ENCODE data around the gene FBXO2.
A peak's percentile ranks its signal among the peaks of the same experiment; 100 is the strongest.

The FBXO2 gene

DNA sequence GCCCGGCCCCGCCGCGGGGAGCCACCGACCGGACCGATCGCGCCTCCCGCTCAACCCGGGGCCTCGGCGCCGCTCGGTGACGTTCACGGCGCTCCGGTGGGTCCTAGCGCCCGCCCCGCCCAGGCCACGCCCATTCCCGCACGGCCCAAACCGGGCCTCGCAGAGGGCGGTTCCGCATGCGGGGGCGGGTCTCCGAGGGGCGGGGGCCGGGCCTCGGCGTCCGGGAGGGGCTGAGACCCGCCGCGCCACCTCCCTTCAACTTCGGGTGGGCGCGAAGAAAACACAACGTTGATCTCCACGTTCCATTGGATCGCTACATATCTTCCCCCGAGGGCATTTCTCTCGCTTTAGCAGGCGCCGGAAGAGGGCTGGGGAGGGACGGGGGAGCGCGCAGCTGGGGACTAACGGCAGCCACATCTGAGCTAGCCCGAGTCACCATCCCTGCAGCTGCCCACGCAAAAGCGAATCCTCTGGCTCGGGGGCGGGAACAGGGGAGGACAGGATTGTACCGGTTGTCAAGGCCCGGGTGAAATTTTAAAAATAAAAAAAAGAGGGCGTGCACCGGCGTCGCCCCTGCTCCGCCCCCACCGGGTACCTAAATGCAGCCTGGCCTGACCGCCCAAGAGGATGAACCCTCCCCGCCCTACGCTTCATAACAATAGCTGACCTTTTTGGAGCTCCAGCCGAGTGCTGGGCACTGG, 27.0 kb upstream of the FBXO2 start, which contains the start of gene MAD2L2:
Gene MAD2L2, minus strand, starts transcription at position 78 of the 701 bp plus-strand sequence. CDS start 547 bp downstream, outside the sequence.
- DNase-seq = peak; percentile 82

GRCh38 chr1:11680270-11681070, 26.2 kb upstream of the FBXO2 start:
- DNase-seq = no peak

DNA sequence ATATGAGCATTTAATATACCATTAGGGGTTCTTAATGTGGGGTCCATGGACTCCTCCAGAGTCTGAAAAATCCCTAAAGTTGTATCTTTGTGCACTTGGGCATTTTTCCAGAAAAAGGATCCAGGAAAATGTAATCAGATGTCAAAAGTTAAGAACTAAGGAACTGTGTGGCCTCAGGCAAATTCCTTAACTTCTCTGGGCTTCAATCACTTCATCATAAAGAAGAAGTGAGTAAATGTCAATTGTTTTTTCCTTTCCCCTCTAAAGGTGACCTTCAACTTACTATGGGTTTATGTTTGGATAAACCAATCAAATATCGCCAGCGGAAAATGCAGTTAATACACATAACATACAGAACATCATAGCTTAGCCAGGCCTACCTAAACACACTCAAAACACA, 24.2 kb upstream of the FBXO2 start:
- no peak for DNase-seq

DNA sequence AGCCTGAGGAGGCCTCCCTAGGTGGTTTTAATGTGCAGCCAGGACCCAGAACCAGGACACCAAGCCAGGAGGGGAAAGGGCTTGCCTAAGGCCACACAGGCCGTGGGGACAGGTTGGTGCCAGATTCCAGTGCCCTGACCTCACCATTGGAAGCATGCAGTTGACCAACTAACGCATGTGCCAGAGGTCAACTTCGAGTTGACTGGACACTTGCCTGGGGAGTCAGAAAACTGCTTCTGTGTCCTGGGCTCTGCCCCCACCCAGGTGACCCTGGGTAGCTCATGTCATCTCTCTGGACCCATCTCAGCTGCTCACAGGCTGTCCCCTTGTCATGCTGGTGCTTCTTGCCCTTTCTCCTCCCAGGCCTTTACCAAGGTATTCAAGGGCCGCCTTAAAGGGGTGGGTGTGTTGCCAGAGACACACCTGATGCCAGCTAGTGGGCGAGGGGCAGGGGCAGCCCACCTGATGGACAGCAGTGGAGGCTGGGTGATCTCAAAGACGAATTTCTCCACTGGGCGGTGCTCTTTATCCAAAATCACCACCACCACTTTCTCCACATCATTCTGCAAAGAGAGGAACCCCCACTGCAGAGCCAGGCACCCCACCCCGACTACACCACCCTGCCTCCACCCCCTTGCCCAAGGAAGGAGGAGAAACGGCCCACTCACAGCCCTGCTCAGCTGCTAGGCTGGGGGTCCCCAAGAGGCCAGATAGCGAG, 22.3 kb upstream of the FBXO2 start:
- no peak for DNase-seq

DNA sequence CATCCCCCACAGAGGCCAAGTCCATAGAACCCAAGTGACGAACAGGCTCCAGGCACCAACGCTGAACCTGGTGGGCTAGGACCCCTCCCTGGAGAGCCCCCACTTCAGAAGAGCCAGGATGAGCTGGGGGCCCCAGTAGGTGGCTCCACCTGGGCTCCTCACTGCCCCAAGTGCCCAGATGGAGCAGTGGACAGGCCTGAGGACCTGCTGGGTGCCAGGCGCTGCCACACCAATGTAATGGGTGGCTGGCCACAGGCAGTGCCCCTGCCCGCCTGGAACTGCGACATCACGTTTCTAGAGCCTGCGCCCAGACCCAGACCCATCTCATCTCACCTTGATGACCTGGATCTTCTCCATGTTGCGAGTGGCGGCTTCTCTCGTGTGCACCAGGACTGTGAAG, 21.1 kb upstream of the FBXO2 start:
- DNase-seq = no peak

- no peak for DNase-seq
These were observed 20.3 kb upstream of the FBXO2 start for GRCh38 chr1:11674488-11674887.

DNA sequence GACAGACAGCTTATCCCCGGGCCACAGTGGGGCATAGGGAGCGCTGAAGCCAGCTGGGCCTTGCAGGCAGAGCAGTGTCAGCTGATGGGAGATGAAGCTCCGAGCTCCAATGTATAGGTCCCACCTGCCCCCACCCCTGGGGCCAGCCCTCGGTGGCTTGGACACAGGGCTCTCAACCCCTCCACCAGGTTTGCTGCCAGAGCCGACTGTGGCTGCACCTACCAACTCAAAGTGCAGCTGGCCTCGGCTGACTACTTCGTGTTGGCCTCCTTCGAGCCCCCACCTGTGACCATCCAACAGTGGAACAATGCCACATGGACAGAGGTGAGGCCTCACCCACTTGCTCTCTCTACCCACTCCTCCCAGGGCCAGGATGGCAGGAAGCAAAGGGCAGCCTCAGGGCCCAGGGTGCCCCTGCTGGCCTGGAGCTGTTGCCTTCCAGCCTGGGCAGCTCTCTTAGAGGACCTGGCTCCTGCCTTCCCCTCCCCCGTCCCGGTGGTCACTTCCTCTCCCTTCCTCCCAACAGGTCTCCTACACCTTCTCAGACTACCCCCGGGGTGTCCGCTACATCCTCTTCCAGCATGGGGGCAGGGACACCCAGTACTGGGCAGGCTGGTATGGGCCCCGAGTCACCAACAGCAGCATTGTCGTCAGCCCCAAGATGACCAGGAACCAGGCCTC, 19.0 kb upstream of the FBXO2 start:
- DNase-seq = no peak

- no peak for DNase-seq
These were observed 17.5 kb upstream of the FBXO2 start for GRCh38 chr1:11671544-11672286.

GRCh38 chr1:11671205-11671543, 16.9 kb upstream of the FBXO2 start:
- DNase-seq = no peak

GRCh38 chr1:11670747-11671146, 16.5 kb upstream of the FBXO2 start:
- DNase-seq = no peak

GRCh38 chr1:11668516-11668915, 14.3 kb upstream of the FBXO2 start:
- DNase-seq = no peak

GRCh38 chr1:11664336-11665065, 10.3 kb upstream of the FBXO2 start:
- DNase-seq = peak; percentile 29

DNA sequence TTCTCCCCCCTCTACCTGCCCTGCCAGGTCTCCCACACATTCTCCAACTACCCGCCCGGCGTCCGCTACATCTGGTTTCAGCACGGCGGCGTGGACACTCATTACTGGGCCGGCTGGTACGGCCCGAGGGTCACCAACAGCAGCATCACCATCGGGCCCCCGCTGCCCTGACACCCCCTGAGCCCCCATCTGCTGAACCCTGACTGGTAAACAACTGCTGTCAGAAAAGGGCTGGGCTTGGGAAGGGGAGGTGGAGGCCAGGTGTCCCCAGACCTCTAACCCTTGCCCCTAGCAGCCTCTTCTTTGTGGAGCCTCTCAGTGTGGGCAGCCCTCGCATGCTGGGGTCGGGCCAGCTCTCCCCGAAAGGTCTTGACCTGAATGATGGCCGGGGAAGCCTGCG, 6.9 kb upstream of the FBXO2 start:
- DNase-seq = no peak

DNA sequence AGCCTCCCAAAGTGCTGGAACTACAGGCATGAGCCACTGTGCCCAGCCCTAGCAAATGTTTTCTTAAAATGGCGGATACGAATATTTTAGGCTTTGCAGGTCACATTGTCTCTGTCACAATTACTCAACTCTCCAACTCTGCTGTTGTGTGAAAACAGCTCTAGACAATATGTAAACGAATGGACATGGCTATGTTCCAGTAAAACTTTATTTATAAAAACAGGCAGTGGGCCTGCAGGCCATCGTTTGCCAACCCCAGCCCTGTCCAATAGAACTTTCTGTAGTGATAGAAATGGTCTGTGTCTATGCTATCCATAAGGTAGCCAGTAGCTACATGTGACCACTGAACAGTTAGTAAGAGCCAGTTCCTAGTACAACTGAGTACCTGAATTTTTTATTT, 5.5 kb upstream of the FBXO2 start:
- no peak for DNase-seq

- no peak for DNase-seq
These were observed 4.3 kb upstream of the FBXO2 start for GRCh38 chr1:11658542-11658941.

DNA sequence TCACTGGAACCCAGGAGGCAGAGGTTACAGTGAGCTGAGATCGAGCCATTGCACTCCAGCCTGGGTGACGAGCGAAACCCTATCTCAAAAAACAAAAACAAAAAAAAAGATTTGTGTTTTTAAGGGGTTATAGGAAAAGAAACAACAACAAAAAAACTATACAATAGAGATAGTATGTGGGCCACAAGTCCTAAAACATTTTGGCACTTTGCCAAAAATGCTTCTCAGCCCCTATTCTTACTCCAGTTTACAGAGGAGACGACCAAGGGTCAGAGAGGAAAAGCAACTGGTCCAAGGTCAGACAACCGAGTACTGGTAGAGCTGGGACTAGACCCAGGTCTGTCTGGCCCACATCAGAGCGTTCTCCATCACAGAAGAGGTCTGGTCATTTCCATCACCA, 3.4 kb upstream of the FBXO2 start:
- no peak for DNase-seq

DNA sequence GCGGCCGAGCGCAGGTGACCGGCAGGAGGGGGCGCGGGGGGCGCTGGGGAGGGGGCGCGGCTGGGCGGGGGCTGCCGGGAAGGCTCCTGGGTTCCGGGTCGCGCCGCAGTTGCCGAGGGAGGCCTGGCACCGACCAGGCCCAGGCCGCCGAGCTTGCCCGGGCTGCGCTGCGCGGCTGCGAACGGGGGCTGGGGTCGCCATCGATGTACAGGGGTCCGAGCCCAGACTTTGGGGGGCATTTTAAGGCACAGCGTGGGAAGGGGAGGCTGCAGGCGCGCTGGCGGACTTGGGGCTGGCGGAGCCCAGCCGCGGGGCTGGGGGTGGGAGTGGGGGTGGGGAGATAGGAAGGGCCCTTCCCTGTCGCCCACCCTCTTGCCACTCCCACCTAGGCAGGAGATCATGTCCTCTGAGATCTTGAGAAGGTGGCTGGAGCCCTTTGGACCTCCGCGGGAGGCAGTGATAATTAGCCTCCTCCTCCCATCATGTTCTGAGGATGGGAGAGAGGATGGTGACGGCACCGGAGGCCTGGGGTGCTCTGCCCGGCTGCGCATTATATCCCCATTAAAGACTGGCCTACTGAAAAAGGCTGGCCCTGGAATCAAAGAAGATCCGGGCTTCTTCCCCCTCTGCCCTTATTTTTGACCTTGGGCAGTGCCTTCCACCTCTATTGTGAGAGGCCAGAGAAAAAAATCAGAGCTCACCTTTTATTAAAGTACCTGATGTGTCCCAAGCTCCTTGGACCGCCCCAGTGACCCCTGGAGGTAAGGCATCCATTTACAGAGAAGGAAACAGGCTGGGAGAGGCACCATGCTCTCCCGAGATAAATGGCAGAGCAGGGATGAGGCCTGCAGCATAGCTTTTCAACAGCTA, 945 bp upstream of the FBXO2 start:
- DNase-seq = no peak

GRCh38 chr1:11653861-11654136, 430 bp downstream of the FBXO2 start:
- DNase-seq = no peak

DNA sequence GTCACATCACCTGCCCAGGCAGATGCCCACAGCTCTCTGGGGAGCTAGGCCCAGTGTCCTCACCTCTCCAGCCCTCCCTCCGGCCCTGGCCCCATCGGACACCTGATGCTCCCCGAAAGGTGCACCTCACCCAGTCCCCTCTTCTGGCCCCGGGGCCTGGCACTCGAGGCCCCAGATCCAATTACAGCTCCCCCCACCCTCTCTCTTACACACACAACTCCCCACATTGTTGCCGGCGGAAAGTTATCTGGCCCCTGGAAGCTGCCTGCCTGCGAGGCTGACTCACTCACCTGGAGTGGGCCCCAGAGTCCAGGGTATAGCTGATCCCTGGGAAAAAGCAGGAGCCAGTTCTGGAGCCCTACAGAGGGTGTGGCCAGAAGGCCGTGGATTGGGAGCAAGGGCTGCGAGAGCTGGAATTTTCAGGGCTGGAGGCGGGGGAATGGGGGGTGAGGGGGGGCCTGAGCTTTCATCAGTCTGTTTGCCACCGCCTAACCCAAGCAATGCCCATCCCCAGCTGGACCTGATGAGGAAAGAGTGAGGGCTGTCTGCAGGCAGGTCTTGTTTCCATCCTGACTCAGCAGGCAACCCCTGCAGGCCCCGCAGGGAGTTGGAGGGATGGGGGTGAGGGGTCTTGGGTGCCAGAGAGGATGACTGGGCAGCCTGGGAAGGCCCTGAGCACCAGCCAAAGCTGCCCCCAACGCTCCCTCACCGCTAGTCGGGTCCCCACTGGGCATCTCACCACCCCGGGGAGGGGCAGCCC, 948 bp downstream of the FBXO2 start:
- peak; percentile 34 for DNase-seq

- DNase-seq = no peak
These were observed 1.9 kb downstream of the FBXO2 start for GRCh38 chr1:11652203-11652780.

Data from fibroblast of skin of right biceps (primary cell).